CD4-positive, alpha-beta T cell treated with Interleukin-6 for 4 hours (primary cell): Measurements from ENCODE around the gene HMCN2.
A peak's percentile ranks its signal among the peaks of the same experiment; 100 is the strongest.
"Not testable (repeated sequence)": the region's sequence is repeated elsewhere in the genome, so short reads cannot be mapped to it uniquely, and the experiment has no call there.

Experiments used
- DNase-seq: peaks from one replicate; pipeline ENCODE4 v3.0.0-alpha.2; 2020; ENCODE audit warnings: mixed read lengths

The HMCN2 gene

GRCh38 chr9:130331573-130331972, 66.0 kb downstream of the HMCN2 start:
- no peak for DNase-seq

- no peak for DNase-seq
These were observed 66.9 kb downstream of the HMCN2 start for GRCh38 chr9:130332384-130332926.

- no peak for DNase-seq
These were observed 67.6 kb downstream of the HMCN2 start for GRCh38 chr9:130333041-130333711.

- DNase-seq = no peak
These were observed 68.1 kb downstream of the HMCN2 start for GRCh38 chr9:130333712-130334062.

- no peak for DNase-seq
These were observed 69.4 kb downstream of the HMCN2 start for GRCh38 chr9:130334915-130335314.

GRCh38 chr9:130336027-130336610, 70.6 kb downstream of the HMCN2 start:
- no peak for DNase-seq

- no peak for DNase-seq
These were observed 71.3 kb downstream of the HMCN2 start for GRCh38 chr9:130336885-130337284.

- DNase-seq = no peak
These were observed 71.8 kb downstream of the HMCN2 start for GRCh38 chr9:130337318-130337717.

GRCh38 chr9:130337784-130338380, 72.3 kb downstream of the HMCN2 start:
- DNase-seq = no peak

GRCh38 chr9:130338891-130339290, 73.3 kb downstream of the HMCN2 start:
- not testable (repeated sequence) for DNase-seq

GRCh38 chr9:130339306-130339705, 73.7 kb downstream of the HMCN2 start:
- DNase-seq = no peak

- DNase-seq = no peak
These were observed 74.5 kb downstream of the HMCN2 start for GRCh38 chr9:130340011-130340410.

- DNase-seq = not testable (repeated sequence)
These were observed 75.0 kb downstream of the HMCN2 start for GRCh38 chr9:130340557-130340956.

GRCh38 chr9:130341128-130341527, 75.6 kb downstream of the HMCN2 start:
- no peak for DNase-seq

- DNase-seq = no peak
These were observed 76.5 kb downstream of the HMCN2 start for GRCh38 chr9:130341839-130342713.

- DNase-seq = no peak
These were observed 77.1 kb downstream of the HMCN2 start for GRCh38 chr9:130342714-130343085.

- peak; percentile 29 for DNase-seq
These were observed 77.9 kb downstream of the HMCN2 start for GRCh38 chr9:130343445-130343918.

GRCh38 chr9:130344366-130344765, 78.8 kb downstream of the HMCN2 start:
- no peak for DNase-seq

GRCh38 chr9:130345009-130345896, 79.7 kb downstream of the HMCN2 start:
- no peak for DNase-seq

GRCh38 chr9:130345897-130346385, 80.4 kb downstream of the HMCN2 start:
- DNase-seq = no peak

- no peak for DNase-seq
These were observed 80.9 kb downstream of the HMCN2 start for GRCh38 chr9:130346431-130346830.

GRCh38 chr9:130347036-130347435, 81.5 kb downstream of the HMCN2 start:
- no peak for DNase-seq
